Kidney epithelial cell (primary cell): ENCODE results near the gene NRP1. TPM values are rescaled to one million over a fixed set of nuclear protein-coding genes. Genes with fewer than 3 reads are reported as not detected.

Source experiments
- DNase-seq: peaks from one replicate; pipeline ENCODE4 v3.0.0-alpha.2; 2010; ENCODE audit warnings: low read depth
- H3K27me3 ChIP-seq: 2 replicates; pipeline ENCODE4 v1.6.0; 2011; ENCODE audit warnings: low read length; ENCODE audit not compliant: control insufficient read depth, insufficient read depth
- H3K36me3 ChIP-seq: 2 replicates; pipeline ENCODE4 v1.5.1; 2011; ENCODE audit warnings: low read length; ENCODE audit not compliant: control insufficient read depth, insufficient read depth
- H3K4me3 ChIP-seq: 2 replicates; pipeline ENCODE4 v1.5.1; 2011; ENCODE audit warnings: low read depth, mild to moderate bottlenecking, control low read depth, low read length
- total RNA-seq: library from RNA; depleted of rRNA; stranded (reverse); fragments of >200 nt; gene quantifications from 2 replicates; pipeline ENCODE4 v1.2.3, GENCODE V29; 2015
- TF ChIP-seq, protein P1 (sequence below): IDR thresholded peaks from 2 replicates; pipeline ENCODE4 v1.5.1; 2011; ENCODE audit warnings: mild to moderate bottlenecking, moderate library complexity, low read length, control low read depth, inconsistent platforms; ENCODE audit not compliant: insufficient read depth, poor library complexity, severe bottlenecking

NRP1 gene
- total RNA-seq, 1 donor from 2014 or later: 72.6 TPM

DNA sequence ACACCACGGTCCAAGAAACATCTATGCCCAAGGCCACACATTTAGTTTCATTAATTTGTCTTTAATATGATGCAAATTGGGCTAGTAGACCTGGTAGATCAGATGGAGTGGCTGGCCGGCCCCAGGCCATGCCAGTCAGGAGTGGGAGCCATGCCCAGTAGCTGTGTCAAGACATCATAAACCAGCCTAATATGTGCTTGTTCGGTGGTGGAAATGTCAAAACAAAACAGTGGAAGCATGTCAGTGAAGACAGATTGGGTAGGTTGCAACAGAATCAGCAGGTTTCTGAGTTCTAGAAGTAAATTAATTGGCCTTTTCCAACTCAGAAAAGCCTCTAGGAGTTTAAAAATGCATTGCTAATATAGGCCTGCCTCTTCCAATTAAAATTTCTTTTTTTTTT, 124.7 kb downstream of the NRP1 start:
- TF ChIP-seq, protein P1, sequence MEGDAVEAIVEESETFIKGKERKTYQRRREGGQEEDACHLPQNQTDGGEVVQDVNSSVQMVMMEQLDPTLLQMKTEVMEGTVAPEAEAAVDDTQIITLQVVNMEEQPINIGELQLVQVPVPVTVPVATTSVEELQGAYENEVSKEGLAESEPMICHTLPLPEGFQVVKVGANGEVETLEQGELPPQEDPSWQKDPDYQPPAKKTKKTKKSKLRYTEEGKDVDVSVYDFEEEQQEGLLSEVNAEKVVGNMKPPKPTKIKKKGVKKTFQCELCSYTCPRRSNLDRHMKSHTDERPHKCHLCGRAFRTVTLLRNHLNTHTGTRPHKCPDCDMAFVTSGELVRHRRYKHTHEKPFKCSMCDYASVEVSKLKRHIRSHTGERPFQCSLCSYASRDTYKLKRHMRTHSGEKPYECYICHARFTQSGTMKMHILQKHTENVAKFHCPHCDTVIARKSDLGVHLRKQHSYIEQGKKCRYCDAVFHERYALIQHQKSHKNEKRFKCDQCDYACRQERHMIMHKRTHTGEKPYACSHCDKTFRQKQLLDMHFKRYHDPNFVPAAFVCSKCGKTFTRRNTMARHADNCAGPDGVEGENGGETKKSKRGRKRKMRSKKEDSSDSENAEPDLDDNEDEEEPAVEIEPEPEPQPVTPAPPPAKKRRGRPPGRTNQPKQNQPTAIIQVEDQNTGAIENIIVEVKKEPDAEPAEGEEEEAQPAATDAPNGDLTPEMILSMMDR: no peak
- no peak for DNase-seq
- Histone ChIP-seq H3K4me3 (no peak overlapping the region), H3K27me3 (no peaks in the 10 kb centered on the region), H3K36me3 (peaks cover 11% of the 10 kb centered on the region)

DNA sequence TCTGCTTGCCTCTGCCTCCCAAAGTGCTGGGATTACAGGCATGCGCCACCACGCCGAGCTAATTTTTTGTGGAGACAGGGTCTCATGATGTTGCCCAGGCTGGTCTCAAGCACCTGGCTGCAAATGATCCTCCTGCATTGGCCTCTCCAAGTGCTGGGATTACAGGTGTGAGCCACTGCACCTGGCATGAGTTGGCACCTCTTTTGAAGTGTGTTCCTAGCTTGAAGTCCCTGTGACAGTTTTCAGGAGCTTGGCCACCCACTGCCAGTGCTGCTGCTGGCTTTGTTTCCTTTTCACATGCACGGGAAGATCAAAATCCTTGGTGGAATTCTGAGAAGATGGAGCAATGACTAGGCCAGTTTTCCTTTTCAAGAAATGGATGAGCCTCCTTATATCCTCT, 126.3 kb downstream of the NRP1 start:
- DNase-seq: no peak
- TF ChIP-seq, protein P1: no peak
- H3K27me3 ChIP-seq: no peaks in the 10 kb centered on the region
- H3K36me3 ChIP-seq: peaks cover 11% of the 10 kb centered on the region
- H3K4me3 ChIP-seq: no peak overlapping the region

DNA sequence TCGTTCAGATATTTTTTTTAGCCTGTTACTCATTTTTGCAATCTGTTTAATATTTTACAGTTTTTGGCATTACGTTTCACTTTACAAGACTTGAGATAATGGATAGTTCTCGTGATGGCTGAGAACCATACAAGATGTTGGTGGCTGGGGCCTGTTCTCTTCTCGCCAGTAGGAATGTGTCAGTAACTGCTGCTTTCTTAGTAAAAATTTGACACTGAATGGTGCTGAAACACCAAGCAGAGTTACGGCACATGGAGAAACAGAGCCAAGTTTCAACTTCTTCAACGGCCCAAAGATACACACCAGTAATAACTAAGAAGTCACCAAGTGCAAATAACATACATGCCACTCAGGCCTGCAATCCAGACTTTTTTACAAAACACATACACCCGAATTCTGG, 130.4 kb downstream of the NRP1 start:
- no peak for DNase-seq
- H3K27me3 ChIP-seq: no peaks in the 10 kb centered on the region
- H3K36me3 ChIP-seq: peaks cover 10% of the 10 kb centered on the region
- TF ChIP-seq, protein P1: no peak
- H3K4me3 ChIP-seq: no peak overlapping the region

DNA sequence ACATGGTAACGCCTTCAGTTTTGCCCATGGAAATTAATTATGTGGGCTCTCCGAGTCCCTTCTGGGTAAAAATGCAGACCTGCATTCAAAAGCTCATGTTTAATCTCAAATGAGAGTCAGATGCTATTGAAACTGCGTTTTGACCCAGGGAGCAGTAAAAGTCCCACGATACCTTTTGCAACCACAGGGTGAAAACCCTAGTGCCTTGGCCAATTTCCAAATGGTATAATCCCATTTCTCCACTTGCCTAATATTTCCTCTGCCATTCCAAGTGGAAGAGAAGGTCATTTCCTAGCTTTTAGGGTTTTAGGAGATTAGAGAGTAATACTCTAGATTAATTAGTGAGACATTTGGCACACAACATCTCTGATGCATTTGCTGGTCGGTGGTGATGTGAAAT, 132.5 kb downstream of the NRP1 start:
- Histone ChIP-seq H3K27me3 (no peaks in the 10 kb centered on the region), H3K36me3 (peaks cover 9% of the 10 kb centered on the region), H3K4me3 (no peak overlapping the region)
- TF ChIP-seq, protein P1: no peak
- DNase-seq: no peak

GRCh38 chr10:33201056-33201780, 133.2 kb downstream of the NRP1 start:
- no peak overlapping the region for H3K4me3 ChIP-seq
- TF ChIP-seq, protein P1: no peak
- no peak for DNase-seq
- peaks cover 9% of the 10 kb centered on the region for H3K36me3 ChIP-seq
- no peaks in the 10 kb centered on the region for H3K27me3 ChIP-seq

GRCh38 chr10:33199731-33200232, 134.7 kb downstream of the NRP1 start:
- no peak for DNase-seq
- TF ChIP-seq, protein P1: no peak

More at GRCh38 chr10:33199731-33200232, 134.7 kb downstream of the NRP1 start:
- Histone ChIP-seq H3K27me3 (no peaks in the 10 kb centered on the region), H3K4me3 (no peak overlapping the region), H3K36me3 (peaks cover 2% of the 10 kb centered on the region)
